HG02610 (cell line): Measurements from ENCODE around the gene CBFA2T3.

ENCODE experiments used
- ATAC-seq: cut with Tn5 transposase; IDR thresholded peaks from one replicate; pipeline ENCODE4 v1.9.1; 2021; ENCODE audit warnings: mild to moderate bottlenecking, moderate library complexity; ENCODE audit not compliant: unreplicated experiment

CBFA2T3 gene

DNA sequence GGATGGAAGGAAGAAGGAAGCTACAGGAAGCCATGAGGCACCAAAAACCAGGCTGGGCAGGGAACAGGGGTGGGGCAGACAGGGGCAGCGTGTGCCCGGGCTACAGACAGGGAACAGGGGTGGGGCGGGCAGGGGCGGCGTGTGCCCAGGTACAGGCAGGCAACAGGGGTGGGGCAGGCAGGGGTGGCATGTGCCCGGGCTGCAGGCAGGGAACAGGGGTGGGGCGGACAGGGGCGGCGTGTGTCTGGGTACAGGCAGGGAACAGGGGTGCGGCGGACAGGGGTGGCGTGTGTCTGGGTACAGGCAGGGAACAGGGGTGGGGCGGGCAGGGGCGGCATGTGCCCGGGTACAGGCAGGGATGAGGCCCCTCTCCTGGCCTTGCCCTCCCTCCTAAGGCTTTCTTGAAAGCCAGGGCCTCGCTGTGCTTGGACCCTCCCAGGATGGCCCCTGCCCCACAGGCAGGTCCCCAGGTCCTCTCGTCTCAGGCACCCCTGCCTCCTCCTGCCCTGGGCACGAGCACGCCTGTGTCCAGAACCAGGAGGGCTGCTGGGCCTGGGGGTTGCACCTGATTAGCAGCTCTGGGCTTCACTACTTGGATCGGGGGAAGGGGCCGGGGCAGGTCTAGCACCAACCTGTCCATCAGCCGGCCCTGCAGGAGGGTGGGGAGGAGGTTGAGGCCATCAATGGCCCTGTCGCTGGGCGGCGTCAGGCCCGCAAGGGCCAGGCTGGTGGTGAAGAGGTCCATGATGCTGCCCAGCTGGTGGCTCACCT, 150.8 kb downstream of the CBFA2T3 start:
- no peak for ATAC-seq

DNA sequence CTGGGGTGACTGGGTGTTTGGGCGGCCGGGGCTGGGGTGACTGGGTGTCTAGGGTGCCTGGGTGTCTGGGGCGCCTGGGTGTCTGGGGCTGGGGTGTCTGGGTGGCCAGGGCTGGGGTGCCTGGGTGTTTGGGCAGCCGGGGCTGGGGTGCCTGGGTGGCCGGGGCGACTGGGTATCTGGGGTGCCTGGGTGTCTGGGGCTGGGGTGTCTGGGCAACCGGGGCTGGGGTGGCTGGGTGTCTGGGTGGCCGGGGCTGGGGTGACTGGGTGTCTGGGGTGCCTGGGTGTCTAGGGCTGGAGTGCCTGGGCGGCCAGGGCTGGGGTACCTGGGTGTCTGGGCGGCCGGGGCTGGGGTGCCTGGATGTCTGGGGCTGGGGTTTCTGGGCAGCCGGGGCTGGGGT, 151.9 kb downstream of the CBFA2T3 start:
- ATAC-seq = no peak
